Measurements from ENCODE around the gene RPL14. TPM values are rescaled to one million over a fixed set of nuclear protein-coding genes. Genes with fewer than 3 reads are reported as not detected.
A peak's percentile ranks its signal among the peaks of the same experiment; 100 is the strongest.

The RPL14 gene
- total and polyA plus RNA-seq, 2 of the 13 experiments (the other 11 are each of a cell fraction or from before 2014, with no cell fraction given): 502 to 1,291 TPM

DNA sequence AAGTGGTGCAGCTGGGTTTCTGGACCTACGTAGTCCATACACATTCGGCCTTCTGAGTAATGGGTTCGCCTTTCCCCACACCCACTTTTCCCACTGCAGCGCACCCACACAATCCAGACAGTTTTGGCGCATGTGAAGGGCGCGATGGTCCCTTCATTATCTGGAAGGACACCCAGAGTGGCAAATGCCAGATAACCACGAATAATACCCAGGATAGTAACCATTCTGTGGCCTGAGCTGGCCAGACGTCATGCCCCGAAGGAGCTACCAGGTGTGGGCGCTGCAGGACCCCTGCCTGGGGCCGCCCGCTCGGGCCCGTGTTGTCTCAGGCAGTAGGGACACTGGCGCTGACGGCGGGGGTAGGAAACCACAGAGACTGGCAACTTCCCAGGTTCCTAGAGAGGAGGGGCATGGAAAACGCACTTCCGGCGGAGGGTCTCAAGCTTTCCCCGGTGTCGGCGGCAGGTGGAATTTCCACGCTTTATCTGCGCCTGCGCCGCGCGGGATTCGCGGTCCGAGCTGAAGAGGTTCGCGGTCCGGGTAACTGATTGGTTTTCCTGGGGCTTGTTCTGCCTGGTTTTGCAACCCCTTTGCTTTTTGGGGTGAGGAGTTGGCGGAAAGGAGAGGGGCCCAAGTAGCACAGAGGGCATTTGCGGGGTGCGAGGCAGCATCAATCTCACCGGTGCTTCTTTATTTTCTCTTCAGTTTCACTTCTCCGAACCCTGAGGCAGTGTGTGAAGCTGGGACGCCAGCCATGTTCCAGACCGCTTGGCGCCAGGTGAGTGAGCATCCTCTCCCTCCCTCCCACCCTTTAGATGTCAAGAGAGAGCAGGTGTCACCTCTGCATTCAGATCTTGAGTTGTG lies 48.7 kb downstream of the RPL14 start, which contains the start of gene ZNF620 (continued):
- TF ChIP-seq, protein P1, sequence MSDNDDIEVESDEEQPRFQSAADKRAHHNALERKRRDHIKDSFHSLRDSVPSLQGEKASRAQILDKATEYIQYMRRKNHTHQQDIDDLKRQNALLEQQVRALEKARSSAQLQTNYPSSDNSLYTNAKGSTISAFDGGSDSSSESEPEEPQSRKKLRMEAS (IDR thresholded peaks at IDR 0.05): peak; percentile 77; the same call in 1 of the 2 replicates
- TF ChIP-seq ZNF451 (CRISPR knock-in tag; IDR thresholded peaks at IDR 0.05): no peak
- no peak for TF ChIP-seq ZBTB21 (CRISPR knock-in tag; IDR thresholded peaks at IDR 0.05)
- TF ChIP-seq ARNT2 (CRISPR knock-in tag; IDR thresholded peaks at IDR 0.05; ENCODE audit: low read depth): no peak
- TF ChIP-seq, protein P2, sequence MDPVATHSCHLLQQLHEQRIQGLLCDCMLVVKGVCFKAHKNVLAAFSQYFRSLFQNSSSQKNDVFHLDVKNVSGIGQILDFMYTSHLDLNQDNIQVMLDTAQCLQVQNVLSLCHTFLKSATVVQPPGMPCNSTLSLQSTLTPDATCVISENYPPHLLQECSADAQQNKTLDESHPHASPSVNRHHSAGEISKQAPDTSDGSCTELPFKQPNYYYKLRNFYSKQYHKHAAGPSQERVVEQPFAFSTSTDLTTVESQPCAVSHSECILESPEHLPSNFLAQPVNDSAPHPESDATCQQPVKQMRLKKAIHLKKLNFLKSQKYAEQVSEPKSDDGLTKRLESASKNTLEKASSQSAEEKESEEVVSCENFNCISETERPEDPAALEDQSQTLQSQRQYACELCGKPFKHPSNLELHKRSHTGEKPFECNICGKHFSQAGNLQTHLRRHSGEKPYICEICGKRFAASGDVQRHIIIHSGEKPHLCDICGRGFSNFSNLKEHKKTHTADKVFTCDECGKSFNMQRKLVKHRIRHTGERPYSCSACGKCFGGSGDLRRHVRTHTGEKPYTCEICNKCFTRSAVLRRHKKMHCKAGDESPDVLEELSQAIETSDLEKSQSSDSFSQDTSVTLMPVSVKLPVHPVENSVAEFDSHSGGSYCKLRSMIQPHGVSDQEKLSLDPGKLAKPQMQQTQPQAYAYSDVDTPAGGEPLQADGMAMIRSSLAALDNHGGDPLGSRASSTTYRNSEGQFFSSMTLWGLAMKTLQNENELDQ (CRISPR knock-in tag; IDR thresholded peaks at IDR 0.05; ENCODE audit: borderline replicate concordance): no peak
- TF ChIP-seq, protein P3, sequence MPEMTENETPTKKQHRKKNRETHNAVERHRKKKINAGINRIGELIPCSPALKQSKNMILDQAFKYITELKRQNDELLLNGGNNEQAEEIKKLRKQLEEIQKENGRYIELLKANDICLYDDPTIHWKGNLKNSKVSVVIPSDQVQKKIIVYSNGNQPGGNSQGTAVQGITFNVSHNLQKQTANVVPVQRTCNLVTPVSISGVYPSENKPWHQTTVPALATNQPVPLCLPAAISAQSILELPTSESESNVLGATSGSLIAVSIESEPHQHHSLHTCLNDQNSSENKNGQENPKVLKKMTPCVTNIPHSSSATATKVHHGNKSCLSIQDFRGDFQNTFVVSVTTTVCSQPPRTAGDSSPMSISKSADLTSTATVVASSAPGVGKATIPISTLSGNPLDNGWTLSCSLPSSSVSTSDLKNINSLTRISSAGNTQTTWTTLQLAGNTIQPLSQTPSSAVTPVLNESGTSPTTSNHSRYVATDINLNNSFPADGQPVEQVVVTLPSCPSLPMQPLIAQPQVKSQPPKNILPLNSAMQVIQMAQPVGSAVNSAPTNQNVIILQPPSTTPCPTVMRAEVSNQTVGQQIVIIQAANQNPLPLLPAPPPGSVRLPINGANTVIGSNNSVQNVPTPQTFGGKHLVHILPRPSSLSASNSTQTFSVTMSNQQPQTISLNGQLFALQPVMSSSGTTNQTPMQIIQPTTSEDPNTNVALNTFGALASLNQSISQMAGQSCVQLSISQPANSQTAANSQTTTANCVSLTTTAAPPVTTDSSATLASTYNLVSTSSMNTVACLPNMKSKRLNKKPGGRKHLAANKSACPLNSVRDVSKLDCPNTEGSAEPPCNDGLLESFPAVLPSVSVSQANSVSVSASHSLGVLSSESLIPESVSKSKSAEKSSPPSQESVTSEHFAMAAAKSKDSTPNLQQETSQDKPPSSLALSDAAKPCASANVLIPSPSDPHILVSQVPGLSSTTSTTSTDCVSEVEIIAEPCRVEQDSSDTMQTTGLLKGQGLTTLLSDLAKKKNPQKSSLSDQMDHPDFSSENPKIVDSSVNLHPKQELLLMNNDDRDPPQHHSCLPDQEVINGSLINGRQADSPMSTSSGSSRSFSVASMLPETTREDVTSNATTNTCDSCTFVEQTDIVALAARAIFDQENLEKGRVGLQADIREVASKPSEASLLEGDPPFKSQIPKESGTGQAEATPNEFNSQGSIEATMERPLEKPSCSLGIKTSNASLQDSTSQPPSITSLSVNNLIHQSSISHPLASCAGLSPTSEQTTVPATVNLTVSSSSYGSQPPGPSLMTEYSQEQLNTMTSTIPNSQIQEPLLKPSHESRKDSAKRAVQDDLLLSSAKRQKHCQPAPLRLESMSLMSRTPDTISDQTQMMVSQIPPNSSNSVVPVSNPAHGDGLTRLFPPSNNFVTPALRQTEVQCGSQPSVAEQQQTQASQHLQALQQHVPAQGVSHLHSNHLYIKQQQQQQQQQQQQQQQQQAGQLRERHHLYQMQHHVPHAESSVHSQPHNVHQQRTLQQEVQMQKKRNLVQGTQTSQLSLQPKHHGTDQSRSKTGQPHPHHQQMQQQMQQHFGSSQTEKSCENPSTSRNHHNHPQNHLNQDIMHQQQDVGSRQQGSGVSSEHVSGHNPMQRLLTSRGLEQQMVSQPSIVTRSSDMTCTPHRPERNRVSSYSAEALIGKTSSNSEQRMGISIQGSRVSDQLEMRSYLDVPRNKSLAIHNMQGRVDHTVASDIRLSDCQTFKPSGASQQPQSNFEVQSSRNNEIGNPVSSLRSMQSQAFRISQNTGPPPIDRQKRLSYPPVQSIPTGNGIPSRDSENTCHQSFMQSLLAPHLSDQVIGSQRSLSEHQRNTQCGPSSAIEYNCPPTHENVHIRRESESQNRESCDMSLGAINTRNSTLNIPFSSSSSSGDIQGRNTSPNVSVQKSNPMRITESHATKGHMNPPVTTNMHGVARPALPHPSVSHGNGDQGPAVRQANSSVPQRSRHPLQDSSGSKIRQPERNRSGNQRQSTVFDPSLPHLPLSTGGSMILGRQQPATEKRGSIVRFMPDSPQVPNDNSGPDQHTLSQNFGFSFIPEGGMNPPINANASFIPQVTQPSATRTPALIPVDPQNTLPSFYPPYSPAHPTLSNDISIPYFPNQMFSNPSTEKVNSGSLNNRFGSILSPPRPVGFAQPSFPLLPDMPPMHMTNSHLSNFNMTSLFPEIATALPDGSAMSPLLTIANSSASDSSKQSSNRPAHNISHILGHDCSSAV (CRISPR knock-in tag; IDR thresholded peaks at IDR 0.05; ENCODE audit: borderline replicate concordance): 0 out of 2 replicates have a peak, but pooled peaks have one; percentile 57
- TF ChIP-seq CCAR2 (optimal IDR thresholded peaks at IDR 0.05; ENCODE audit: low read depth, low read length): no peak
- TF ChIP-seq, protein P4, sequence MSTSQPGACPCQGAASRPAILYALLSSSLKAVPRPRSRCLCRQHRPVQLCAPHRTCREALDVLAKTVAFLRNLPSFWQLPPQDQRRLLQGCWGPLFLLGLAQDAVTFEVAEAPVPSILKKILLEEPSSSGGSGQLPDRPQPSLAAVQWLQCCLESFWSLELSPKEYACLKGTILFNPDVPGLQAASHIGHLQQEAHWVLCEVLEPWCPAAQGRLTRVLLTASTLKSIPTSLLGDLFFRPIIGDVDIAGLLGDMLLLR (CRISPR knock-in tag; IDR thresholded peaks at IDR 0.05): peak; percentile 76
- TF ChIP-seq ZNF558 (CRISPR knock-in tag; IDR thresholded peaks at IDR 0.05; ENCODE audit: borderline replicate concordance): no peak
- TF ChIP-seq SRSF4 (IDR thresholded peaks at IDR 0.05; ENCODE audit: low read depth, low read length, poor library complexity, severe bottlenecking): no peak
- TF ChIP-seq ZNF674 (CRISPR knock-in tag; IDR thresholded peaks at IDR 0.05; ENCODE audit: low read depth): no peak
- TF ChIP-seq SP140L (CRISPR knock-in tag; IDR thresholded peaks at IDR 0.05; ENCODE audit: borderline replicate concordance): no peak; the same call in 1 of the 2 replicates
- TF ChIP-seq, protein P5, sequence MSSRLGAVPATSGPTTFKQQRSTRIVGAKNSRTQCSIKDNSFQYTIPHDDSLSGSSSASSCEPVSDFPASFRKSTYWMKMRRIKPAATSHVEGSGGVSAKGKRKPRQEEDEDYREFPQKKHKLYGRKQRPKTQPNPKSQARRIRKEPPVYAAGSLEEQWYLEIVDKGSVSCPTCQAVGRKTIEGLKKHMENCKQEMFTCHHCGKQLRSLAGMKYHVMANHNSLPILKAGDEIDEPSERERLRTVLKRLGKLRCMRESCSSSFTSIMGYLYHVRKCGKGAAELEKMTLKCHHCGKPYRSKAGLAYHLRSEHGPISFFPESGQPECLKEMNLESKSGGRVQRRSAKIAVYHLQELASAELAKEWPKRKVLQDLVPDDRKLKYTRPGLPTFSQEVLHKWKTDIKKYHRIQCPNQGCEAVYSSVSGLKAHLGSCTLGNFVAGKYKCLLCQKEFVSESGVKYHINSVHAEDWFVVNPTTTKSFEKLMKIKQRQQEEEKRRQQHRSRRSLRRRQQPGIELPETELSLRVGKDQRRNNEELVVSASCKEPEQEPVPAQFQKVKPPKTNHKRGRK (CRISPR knock-in tag; IDR thresholded peaks at IDR 0.05): no peak
